HCT116 (cell line): ENCODE results near the gene PPP2R5D. TPM values are rescaled to one million over a fixed set of nuclear protein-coding genes. Genes with fewer than 3 reads are reported as not detected.

Source experiments
- ATAC-seq: fragments of 200-7000 bp; cut with Tn5 transposase; 2 replicates; pipeline ENCODE4 v1.9.1; 2020; ENCODE audit warnings: mild to moderate bottlenecking, moderate library complexity
- BruUV-seq: library from RNA; stranded (reverse); fragments of 400-500 nt; replicated peaks from 2 replicates; lab custom pipeline; 2021; lab: Mats Ljungman, UMichigan
- CTCF ChIA-PET: fragments of 300-600 bp; sonication (Branson Sonifier 250); formaldehyde crosslinking; loops from one replicate; lab custom pipeline; 2021; ENCODE audit warnings: antibody characterized with exemption; lab: Charles Lee
- POLR2A ChIA-PET: fragments of 300-600, 350-600 bp; sonication (Branson Sonifier 250); formaldehyde crosslinking; loops from one replicate; lab custom pipeline; 2021; ENCODE audit warnings: antibody characterized with exemption; lab: Charles Lee
- RAD21 ChIA-PET, 2 experiments: fragments of 300-600 bp; sonication (Branson Sonifier 250); formaldehyde crosslinking; loops; one replicate each; lab custom pipeline; 2023; ENCODE audit warnings: low total read pairs in 2 of 2; ENCODE audit not compliant: uncharacterized antibody in 2 of 2, unreplicated experiment in 2 of 2, low non-redundant PET in 1 of 2; lab: Charles Lee
- DNase-seq: peaks from one replicate; pipeline ENCODE4 v3.0.0-alpha.2; 2010; ENCODE audit warnings: low read depth, low spot score
- H2AFZ ChIP-seq: fragments of 200-600 bp; shearing (Covaris generic), sonication (generic); 2 replicates; pipeline ENCODE4 v1.6.1; 2017; ENCODE audit warnings: low read depth, mixed run types, mixed read lengths, antibody characterized with exemption, low read length; ENCODE audit not compliant: poor library complexity, severe bottlenecking
- H3K27ac ChIP-seq: 2 replicates; pipeline ENCODE4 v1.5.1; 2012; ENCODE audit warnings: low read depth, low read length
- H3K27me3 ChIP-seq: fragments of 200-600 bp; sonication (generic); 2 replicates; pipeline ENCODE4 v1.6.1; 2016; ENCODE audit warnings: mixed run types, low read length, mixed read lengths; ENCODE audit not compliant: insufficient read depth
- H3K36me3 ChIP-seq, 2 experiments: fragments of 200-500 bp in 1 of 2; fragments of 200-600 bp in 1 of 2; sonication (Bioruptor generic) in 1 of 2; sonication (generic) in 1 of 2; 2 replicates each; pipeline versions ENCODE4 v1.5.1 to v1.6.1; 2014 to 2016; ENCODE audit warnings: low read length in 2 of 2, inconsistent platforms in 1 of 2, mixed read lengths in 1 of 2, mixed run types in 1 of 2; ENCODE audit not compliant: insufficient read depth in 2 of 2, control insufficient read depth in 1 of 2
- H3K4me1 ChIP-seq, 2 experiments: fragments of 200-600 bp in 1 of 2; sonication (generic) in 1 of 2; 2 replicates each; pipeline versions ENCODE4 v1.5.1 to v1.6.1; 2012 to 2017; ENCODE audit warnings: low read length in 2 of 2, inconsistent platforms in 1 of 2, mild to moderate bottlenecking in 1 of 2, mixed read lengths in 1 of 2, mixed run types in 1 of 2, moderate library complexity in 1 of 2; ENCODE audit not compliant: insufficient read depth in 2 of 2, control insufficient read depth in 1 of 2
- H3K4me2 ChIP-seq: fragments of 200-600 bp; sonication (generic); 2 replicates; pipeline ENCODE4 v1.6.1; 2017; ENCODE audit warnings: mixed run types, low read length, mixed read lengths
- H3K4me3 ChIP-seq, 2 experiments: fragments of 200-600 bp in 1 of 2; sonication (generic) in 1 of 2; replicated peaks in 1 of 2; 2 replicates each; pipeline ENCODE4 v1.5.1; 2011 to 2016; ENCODE audit warnings: low read length in 2 of 2, control low read depth in 1 of 2, low read depth in 1 of 2, mild to moderate bottlenecking in 1 of 2, mixed read lengths in 1 of 2, mixed run types in 1 of 2
- H3K79me2 ChIP-seq: fragments of 200-600 bp; sonication (generic); 2 replicates; pipeline ENCODE4 v1.6.1; 2017; ENCODE audit warnings: mild to moderate bottlenecking, mixed run types, low read length, moderate library complexity, mixed read lengths; ENCODE audit not compliant: insufficient read depth
- H3K9ac ChIP-seq: fragments of 200-600 bp; sonication (generic); 2 replicates; pipeline ENCODE4 v1.6.1; 2016; ENCODE audit warnings: low read length, mixed read lengths
- H3K9me2 ChIP-seq: fragments of 200-600 bp; sonication (generic), shearing (Covaris generic); 2 replicates; pipeline ENCODE4 v1.6.1; 2017; ENCODE audit warnings: mixed run types, mild to moderate bottlenecking, moderate library complexity; ENCODE audit not compliant: insufficient read depth
- H3K9me3 ChIP-seq, 2 experiments: fragments of 200-500 bp in 1 of 2; fragments of 200-600 bp in 1 of 2; sonication (Bioruptor generic) in 1 of 2; sonication (generic) in 1 of 2; 2 replicates each; pipeline ENCODE4 v1.6.1; 2014 to 2017; ENCODE audit warnings: low read length in 2 of 2, mixed read lengths in 2 of 2, inconsistent platforms in 1 of 2, low read depth in 1 of 2, mild to moderate bottlenecking in 1 of 2, mixed run types in 1 of 2, moderate library complexity in 1 of 2; ENCODE audit not compliant: control insufficient read depth in 1 of 2, insufficient read depth in 1 of 2
- H4K20me1 ChIP-seq: fragments of 200-600 bp; sonication (generic), shearing (Covaris generic); 2 replicates; pipeline ENCODE4 v1.6.1; 2017; ENCODE audit warnings: mixed run types, mild to moderate bottlenecking, moderate library complexity; ENCODE audit not compliant: insufficient read depth
- CBX3 ChIP-seq: IDR thresholded peaks from 2 replicates; pipeline ENCODE4 v1.6.1; 2012; ENCODE audit warnings: low read depth
- CEBPB ChIP-seq: IDR thresholded peaks from 2 replicates; pipeline ENCODE4 v1.6.1; 2012; ENCODE audit warnings: low read depth
- EZH2phosphoT487 ChIP-seq: fragments of 200-600 bp; IDR thresholded peaks from 2 replicates; pipeline ENCODE4 v1.6.1; 2018; ENCODE audit warnings: antibody characterized with exemption, borderline replicate concordance
- FOSL1 ChIP-seq: IDR thresholded peaks from 2 replicates; pipeline ENCODE4 v1.6.1; 2012; ENCODE audit warnings: low read depth
- JUND ChIP-seq: IDR thresholded peaks from 2 replicates; pipeline ENCODE4 v1.6.1; 2012
- POLR2AphosphoS5 ChIP-seq: IDR thresholded peaks from 2 replicates; pipeline ENCODE4 v1.6.1; 2011; ENCODE audit warnings: mild to moderate bottlenecking, low read depth, low read length, moderate library complexity
- RAD21 ChIP-seq: IDR thresholded peaks from 2 replicates; pipeline ENCODE4 v1.6.1; 2012; ENCODE audit warnings: low read depth, mild to moderate bottlenecking
- SIN3A ChIP-seq: IDR thresholded peaks from 2 replicates; pipeline ENCODE4 v1.6.1; 2012; ENCODE audit warnings: low read depth
- SRF ChIP-seq: IDR thresholded peaks from 2 replicates; pipeline ENCODE4 v1.6.1; 2012; ENCODE audit warnings: low read depth
- TCF7L2 ChIP-seq: IDR thresholded peaks from 2 replicates; pipeline ENCODE4 v1.7.0; 2011; ENCODE audit warnings: borderline replicate concordance, inconsistent platforms; ENCODE audit not compliant: insufficient read depth, insufficient read length; ENCODE audit errors: extremely low read depth
- ZNF274 ChIP-seq: fragments of 200-500 bp; sonication (Bioruptor generic); IDR thresholded peaks from 2 replicates; pipeline ENCODE4 v1.6.1; 2014; ENCODE audit warnings: mild to moderate bottlenecking, low read depth, low read length, inconsistent platforms
- intact Hi-C: fragments of 100-400 bp; cut with micrococcal nuclease; formaldehyde crosslinking; loops from 2 replicates; pipeline ENCODE4 v1.10.0; 2022
- total RNA-seq: library from RNA; stranded (reverse); gene quantifications from one replicate; pipeline ENCODE4 v1.2.1, GENCODE V29; 2021; ENCODE audit not compliant: unreplicated experiment
- TF ChIP-seq, protein P1 (sequence below): IDR thresholded peaks from 2 replicates; pipeline ENCODE4 v1.6.1; 2012
- TF ChIP-seq, protein P2 (sequence below): IDR thresholded peaks from 2 replicates; pipeline ENCODE4 v1.6.1; 2012; ENCODE audit warnings: low read depth
- TF ChIP-seq, protein P3 (sequence below): IDR thresholded peaks from 2 replicates; pipeline ENCODE4 v1.6.1; 2012
- TF ChIP-seq, protein P4 (sequence below), 3 experiments: fragments of 200-600 bp in 1 of 3; sonication (generic) in 1 of 3; IDR thresholded peaks in 2 of 3; conservative IDR thresholded peaks in 1 of 3; 2 replicates each; pipeline ENCODE4 v1.5.1; 2012 to 2017; ENCODE audit warnings: low read depth in 2 of 3, low read length in 2 of 3, antibody characterized with exemption in 1 of 3, borderline replicate concordance in 1 of 3, control low read depth in 1 of 3, mild to moderate bottlenecking in 1 of 3, mixed read lengths in 1 of 3, mixed run types in 1 of 3, moderate library complexity in 1 of 3; ENCODE audit not compliant: insufficient read depth in 1 of 3

Gene PPP2R5D
- total RNA-seq, 1 experiment from 2014 or later: 49.6 TPM

DNA sequence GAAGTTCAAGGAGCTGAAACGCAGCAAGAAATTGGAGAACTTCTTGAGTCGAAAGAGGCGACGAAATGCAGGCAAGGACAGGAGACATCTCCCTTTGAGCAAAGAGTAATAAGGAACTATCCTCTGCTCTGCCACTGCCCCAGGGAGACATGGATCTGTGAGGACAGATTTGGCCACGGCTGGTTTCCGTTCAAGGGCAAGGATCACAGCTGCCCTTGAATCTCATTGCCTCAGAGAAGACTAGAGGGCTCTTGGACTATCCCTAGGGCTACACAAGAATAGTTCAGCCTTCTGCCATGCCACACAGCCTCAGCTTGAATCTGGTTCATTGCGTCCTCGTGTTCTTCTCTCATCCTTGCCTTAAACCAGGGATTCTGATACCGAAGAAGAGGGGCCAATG is 44.8 kb downstream of the PPP2R5D start:
- POLR2A ChIA-PET: no interaction called here
- CTCF ChIA-PET: no interaction called here

DNA sequence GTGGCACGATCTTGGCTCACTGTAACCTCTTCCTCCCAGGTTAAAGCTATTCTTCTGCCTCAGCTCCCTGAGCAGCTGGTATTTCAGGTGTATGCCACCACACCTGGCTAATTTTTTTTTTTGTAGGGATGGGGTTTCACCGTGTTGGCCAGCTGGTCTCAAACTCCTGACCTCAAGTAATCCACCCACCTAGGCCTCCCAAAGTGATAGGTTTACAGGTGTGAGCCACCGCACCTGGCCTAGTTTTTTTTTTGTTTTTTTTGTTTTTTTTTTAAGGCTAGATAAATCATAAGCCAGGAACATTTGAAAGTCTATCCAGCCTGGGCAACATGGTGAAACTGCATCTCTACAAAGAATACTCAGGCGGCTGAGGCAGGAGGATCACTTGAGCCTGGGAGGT is 48.0 kb downstream of the PPP2R5D start:
- ChIA-PET RAD21 (interaction anchor here in 1 of 2 experiments (0.7 kb wide), 1 partner anchor 38 kb away, joined by 3 read pairs; no protein-coding TSS in a partner anchor), CTCF (no interaction called here), POLR2A (interaction anchor here (1.6 kb wide), 1 partner anchor 8 kb away, joined by 5 read pairs; no protein-coding TSS in a partner anchor)
- H4K20me1 ChIP-seq: no peaks in the 10 kb centered on the region
- no peak for ATAC-seq
- no peak overlapping the region for H3K27ac ChIP-seq
- H3K79me2 ChIP-seq: no peaks in the 10 kb centered on the region
- H3K36me3 ChIP-seq: peaks cover 25 to 37% of the 10 kb centered on the region in 2 experiments
- no peaks in the 10 kb centered on the region for H3K9me2 ChIP-seq
- H3K9ac ChIP-seq: no peak overlapping the region
- no peaks in the 10 kb centered on the region for H3K4me1 ChIP-seq
- intact Hi-C loops: no loop called here
- no peak for DNase-seq
- H2AFZ ChIP-seq: no peak overlapping the region
- no peak overlapping the region for H3K4me2 ChIP-seq
- no peaks in the 10 kb centered on the region for H3K27me3 ChIP-seq
- H3K4me3 ChIP-seq: no peak overlapping the region
- no peaks in the 10 kb centered on the region for H3K9me3 ChIP-seq
- no TSS peak for BruUV-seq
- no peak for TF ChIP-seq SRF
- no peak for TF ChIP-seq RAD21
- TF ChIP-seq, protein P1, sequence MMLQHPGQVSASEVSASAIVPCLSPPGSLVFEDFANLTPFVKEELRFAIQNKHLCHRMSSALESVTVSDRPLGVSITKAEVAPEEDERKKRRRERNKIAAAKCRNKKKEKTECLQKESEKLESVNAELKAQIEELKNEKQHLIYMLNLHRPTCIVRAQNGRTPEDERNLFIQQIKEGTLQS: no peak
- TF ChIP-seq JUND: no peak
- no peak for TF ChIP-seq CEBPB
- no peak for TF ChIP-seq TCF7L2
- no peak for TF ChIP-seq FOSL1
- no peak for TF ChIP-seq EZH2phosphoT487
- TF ChIP-seq, protein P2, sequence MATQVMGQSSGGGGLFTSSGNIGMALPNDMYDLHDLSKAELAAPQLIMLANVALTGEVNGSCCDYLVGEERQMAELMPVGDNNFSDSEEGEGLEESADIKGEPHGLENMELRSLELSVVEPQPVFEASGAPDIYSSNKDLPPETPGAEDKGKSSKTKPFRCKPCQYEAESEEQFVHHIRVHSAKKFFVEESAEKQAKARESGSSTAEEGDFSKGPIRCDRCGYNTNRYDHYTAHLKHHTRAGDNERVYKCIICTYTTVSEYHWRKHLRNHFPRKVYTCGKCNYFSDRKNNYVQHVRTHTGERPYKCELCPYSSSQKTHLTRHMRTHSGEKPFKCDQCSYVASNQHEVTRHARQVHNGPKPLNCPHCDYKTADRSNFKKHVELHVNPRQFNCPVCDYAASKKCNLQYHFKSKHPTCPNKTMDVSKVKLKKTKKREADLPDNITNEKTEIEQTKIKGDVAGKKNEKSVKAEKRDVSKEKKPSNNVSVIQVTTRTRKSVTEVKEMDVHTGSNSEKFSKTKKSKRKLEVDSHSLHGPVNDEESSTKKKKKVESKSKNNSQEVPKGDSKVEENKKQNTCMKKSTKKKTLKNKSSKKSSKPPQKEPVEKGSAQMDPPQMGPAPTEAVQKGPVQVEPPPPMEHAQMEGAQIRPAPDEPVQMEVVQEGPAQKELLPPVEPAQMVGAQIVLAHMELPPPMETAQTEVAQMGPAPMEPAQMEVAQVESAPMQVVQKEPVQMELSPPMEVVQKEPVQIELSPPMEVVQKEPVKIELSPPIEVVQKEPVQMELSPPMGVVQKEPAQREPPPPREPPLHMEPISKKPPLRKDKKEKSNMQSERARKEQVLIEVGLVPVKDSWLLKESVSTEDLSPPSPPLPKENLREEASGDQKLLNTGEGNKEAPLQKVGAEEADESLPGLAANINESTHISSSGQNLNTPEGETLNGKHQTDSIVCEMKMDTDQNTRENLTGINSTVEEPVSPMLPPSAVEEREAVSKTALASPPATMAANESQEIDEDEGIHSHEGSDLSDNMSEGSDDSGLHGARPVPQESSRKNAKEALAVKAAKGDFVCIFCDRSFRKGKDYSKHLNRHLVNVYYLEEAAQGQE: no peak
- TF ChIP-seq SIN3A: no peak
- no peak for TF ChIP-seq ZNF274
- TF ChIP-seq, protein P3, sequence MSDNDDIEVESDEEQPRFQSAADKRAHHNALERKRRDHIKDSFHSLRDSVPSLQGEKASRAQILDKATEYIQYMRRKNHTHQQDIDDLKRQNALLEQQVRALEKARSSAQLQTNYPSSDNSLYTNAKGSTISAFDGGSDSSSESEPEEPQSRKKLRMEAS: no peak
- TF ChIP-seq, protein P4, sequence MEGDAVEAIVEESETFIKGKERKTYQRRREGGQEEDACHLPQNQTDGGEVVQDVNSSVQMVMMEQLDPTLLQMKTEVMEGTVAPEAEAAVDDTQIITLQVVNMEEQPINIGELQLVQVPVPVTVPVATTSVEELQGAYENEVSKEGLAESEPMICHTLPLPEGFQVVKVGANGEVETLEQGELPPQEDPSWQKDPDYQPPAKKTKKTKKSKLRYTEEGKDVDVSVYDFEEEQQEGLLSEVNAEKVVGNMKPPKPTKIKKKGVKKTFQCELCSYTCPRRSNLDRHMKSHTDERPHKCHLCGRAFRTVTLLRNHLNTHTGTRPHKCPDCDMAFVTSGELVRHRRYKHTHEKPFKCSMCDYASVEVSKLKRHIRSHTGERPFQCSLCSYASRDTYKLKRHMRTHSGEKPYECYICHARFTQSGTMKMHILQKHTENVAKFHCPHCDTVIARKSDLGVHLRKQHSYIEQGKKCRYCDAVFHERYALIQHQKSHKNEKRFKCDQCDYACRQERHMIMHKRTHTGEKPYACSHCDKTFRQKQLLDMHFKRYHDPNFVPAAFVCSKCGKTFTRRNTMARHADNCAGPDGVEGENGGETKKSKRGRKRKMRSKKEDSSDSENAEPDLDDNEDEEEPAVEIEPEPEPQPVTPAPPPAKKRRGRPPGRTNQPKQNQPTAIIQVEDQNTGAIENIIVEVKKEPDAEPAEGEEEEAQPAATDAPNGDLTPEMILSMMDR (IDR thresholded peaks at IDR 0.05 in 2 of 3, conservative IDR thresholded peaks at IDR 0.05 in 1 of 3; ENCODE audit: borderline replicate concordance in 1 of 3, insufficient read depth in 1 of 3, low read depth in 2 of 3, low read length in 2 of 3): no peak

More for the DNA sequence above, 44.8 kb downstream of the PPP2R5D start:
- RAD21 ChIA-PET: no interaction called here
- TF ChIP-seq SRF: no peak
- no peak for TF ChIP-seq CBX3
- TF ChIP-seq POLR2AphosphoS5: 0 out of 2 replicates have a peak, but pooled peaks have one; percentile 20
- no peak for TF ChIP-seq JUND
- no peak for TF ChIP-seq SIN3A
- BruUV-seq: no TSS peak
- Histone ChIP-seq H3K36me3 (peaks cover 37 to 53% of the 10 kb centered on the region in 2 experiments), H3K4me3 (no peak overlapping the region), H3K4me2 (no peak overlapping the region), H3K9me2 (no peaks in the 10 kb centered on the region), H3K27ac (no peak overlapping the region), H3K9me3 (no peaks in the 10 kb centered on the region), H3K79me2 (peaks cover 17% of the 10 kb centered on the region), H2AFZ (no peak overlapping the region), H3K4me1 (no peaks in the 10 kb centered on the region), H3K9ac (no peak overlapping the region), H3K27me3 (no peaks in the 10 kb centered on the region), H4K20me1 (no peaks in the 10 kb centered on the region)
- intact Hi-C loops: no loop called here
- ATAC-seq: no peak
- DNase-seq: no peak
